ENCODE data around the gene SLC12A7. TPM values are rescaled to one million over a fixed set of nuclear protein-coding genes. Genes with fewer than 3 reads are reported as not detected.
A peak's percentile ranks its signal among the peaks of the same experiment; 100 is the strongest.
"Not testable (repeated sequence)": the region's sequence is repeated elsewhere in the genome, so short reads cannot be mapped to it uniquely, and the experiment has no call there.

Gene SLC12A7
- total RNA-seq, 1 experiment from 2014 or later: 6.3 TPM

DNA sequence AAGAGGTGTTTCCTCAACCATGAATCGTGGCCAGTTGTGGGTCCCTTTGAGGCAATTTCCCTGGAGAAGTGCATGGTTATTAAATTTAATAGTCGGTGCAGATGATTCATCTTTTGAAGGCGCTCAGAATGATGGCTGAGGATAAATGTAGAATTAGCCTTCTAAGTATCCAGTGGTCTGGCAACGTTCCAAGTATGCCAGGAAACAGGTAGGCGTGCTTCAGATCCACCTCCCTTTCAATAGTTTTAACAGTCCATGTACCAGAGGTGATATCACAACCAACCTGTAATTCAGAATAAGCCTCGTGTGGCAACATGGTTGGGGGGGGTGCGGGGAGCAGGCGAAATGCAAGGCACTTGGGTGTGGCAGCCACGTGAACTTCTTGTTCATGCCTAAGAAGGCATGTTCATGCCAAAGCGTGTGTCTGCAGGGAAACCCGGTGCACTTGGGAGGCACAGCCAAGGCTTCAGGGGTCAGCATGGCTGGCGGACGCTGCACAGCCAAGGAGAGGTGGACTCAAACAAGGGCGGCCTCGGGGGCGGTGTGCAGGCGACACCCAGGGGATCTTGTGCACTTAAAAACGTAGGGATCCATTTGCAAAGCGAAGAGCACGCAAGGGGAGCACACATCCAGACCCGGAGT, 108.4 kb downstream of the SLC12A7 start:
- peak overlapping the region; percentile 63 for H3K27ac Mint-ChIP-seq (ENCODE audit: low read depth, unreplicated experiment)
- H3K4me1 Mint-ChIP-seq (ENCODE audit: insufficient read depth, unreplicated experiment): peaks cover 19% of the 10 kb centered on the region
- CTCF ChIA-PET: no interaction called here
- H3K36me3 Mint-ChIP-seq (ENCODE audit: insufficient read depth, unreplicated experiment): no peaks in the 10 kb centered on the region
- no TSS peak for BruUV-seq (replicated peaks)
- DNase-seq (ENCODE audit: unreplicated experiment): peak; percentile 93
- H3K27me3 Mint-ChIP-seq (ENCODE audit: insufficient read depth, unreplicated experiment): peaks cover 55% of the 10 kb centered on the region
- POLR2A ChIA-PET: no interaction called here
- TF ChIP-seq, protein P1, sequence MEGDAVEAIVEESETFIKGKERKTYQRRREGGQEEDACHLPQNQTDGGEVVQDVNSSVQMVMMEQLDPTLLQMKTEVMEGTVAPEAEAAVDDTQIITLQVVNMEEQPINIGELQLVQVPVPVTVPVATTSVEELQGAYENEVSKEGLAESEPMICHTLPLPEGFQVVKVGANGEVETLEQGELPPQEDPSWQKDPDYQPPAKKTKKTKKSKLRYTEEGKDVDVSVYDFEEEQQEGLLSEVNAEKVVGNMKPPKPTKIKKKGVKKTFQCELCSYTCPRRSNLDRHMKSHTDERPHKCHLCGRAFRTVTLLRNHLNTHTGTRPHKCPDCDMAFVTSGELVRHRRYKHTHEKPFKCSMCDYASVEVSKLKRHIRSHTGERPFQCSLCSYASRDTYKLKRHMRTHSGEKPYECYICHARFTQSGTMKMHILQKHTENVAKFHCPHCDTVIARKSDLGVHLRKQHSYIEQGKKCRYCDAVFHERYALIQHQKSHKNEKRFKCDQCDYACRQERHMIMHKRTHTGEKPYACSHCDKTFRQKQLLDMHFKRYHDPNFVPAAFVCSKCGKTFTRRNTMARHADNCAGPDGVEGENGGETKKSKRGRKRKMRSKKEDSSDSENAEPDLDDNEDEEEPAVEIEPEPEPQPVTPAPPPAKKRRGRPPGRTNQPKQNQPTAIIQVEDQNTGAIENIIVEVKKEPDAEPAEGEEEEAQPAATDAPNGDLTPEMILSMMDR (IDR thresholded peaks at IDR 0.05; ENCODE audit: unreplicated experiment): no peak
- H3K4me3 Mint-ChIP-seq (ENCODE audit: unreplicated experiment): peak overlapping the region; percentile 64
- intact Hi-C loops (cut with micrococcal nuclease): loop anchor here (5.0 kb wide), 1 partner anchor 164 kb away; no protein-coding TSS in a partner anchor
- H3K9me3 Mint-ChIP-seq (ENCODE audit: unreplicated experiment): no peaks in the 10 kb centered on the region

DNA sequence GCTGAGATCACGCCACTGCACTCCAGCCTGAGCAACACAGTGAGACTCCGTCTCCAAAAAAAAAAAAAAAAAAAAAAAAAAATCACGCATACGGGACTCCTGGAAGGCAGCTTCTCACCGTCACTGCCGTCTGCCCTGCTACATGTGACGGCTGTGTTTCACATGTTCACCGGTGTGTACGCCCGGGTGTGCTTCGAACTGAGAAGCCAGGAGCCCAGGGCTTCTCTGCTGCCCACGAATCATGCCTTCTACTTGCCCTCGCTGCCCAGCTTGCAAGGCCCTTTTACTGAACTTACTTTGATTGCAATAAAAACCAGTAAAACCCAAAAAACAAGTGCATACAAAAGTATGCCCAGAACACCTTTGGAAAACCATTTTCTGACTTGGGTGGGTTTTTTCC, 109.0 kb downstream of the SLC12A7 start:
- H3K9me3 Mint-ChIP-seq (ENCODE audit: unreplicated experiment): no peaks in the 10 kb centered on the region
- peaks cover 16% of the 10 kb centered on the region for H3K4me1 Mint-ChIP-seq (ENCODE audit: insufficient read depth, unreplicated experiment)
- intact Hi-C loops (cut with micrococcal nuclease): loop anchor here (5.0 kb wide), 1 partner anchor 164 kb away; no protein-coding TSS in a partner anchor
- POLR2A ChIA-PET: no interaction called here
- no peak for DNase-seq (ENCODE audit: unreplicated experiment)
- CTCF ChIA-PET: no interaction called here
- peaks cover 51% of the 10 kb centered on the region for H3K27me3 Mint-ChIP-seq (ENCODE audit: insufficient read depth, unreplicated experiment)
- H3K4me3 Mint-ChIP-seq (ENCODE audit: unreplicated experiment): no peak overlapping the region
- BruUV-seq (replicated peaks): no TSS peak
- TF ChIP-seq, protein P1 (IDR thresholded peaks at IDR 0.05; ENCODE audit: unreplicated experiment): no peak
- no peak overlapping the region for H3K27ac Mint-ChIP-seq (ENCODE audit: low read depth, unreplicated experiment)
- no peaks in the 10 kb centered on the region for H3K36me3 Mint-ChIP-seq (ENCODE audit: insufficient read depth, unreplicated experiment)

DNA sequence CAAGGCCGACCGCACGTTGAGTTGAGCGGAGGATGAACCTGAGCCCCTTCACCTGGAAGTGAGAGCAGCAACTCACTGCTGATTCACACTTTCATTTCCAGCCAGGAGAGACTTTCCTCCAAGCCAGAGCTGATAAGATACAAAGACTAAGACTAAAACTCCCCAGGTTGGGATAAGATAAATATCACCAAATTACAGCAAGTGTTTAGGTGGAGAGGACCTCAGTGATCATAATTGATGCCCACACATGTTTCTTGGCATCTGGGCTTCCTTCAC, 109.7 kb downstream of the SLC12A7 start:
- intact Hi-C loops (cut with micrococcal nuclease): loop anchor here (5.0 kb wide), 1 partner anchor 165 kb away; no protein-coding TSS in a partner anchor
- ChIA-PET CTCF (no interaction called here), POLR2A (no interaction called here)
- Mint-ChIP-seq H3K27ac (ENCODE audit: low read depth, unreplicated experiment) (no peak overlapping the region), H3K4me3 (ENCODE audit: unreplicated experiment) (no peak overlapping the region), H3K27me3 (ENCODE audit: insufficient read depth, unreplicated experiment) (peaks cover 46% of the 10 kb centered on the region), H3K9me3 (ENCODE audit: unreplicated experiment) (no peaks in the 10 kb centered on the region), H3K36me3 (ENCODE audit: insufficient read depth, unreplicated experiment) (no peaks in the 10 kb centered on the region), H3K4me1 (ENCODE audit: insufficient read depth, unreplicated experiment) (peaks cover 12% of the 10 kb centered on the region)
- no peak for DNase-seq (ENCODE audit: unreplicated experiment)
- TF ChIP-seq, protein P1 (IDR thresholded peaks at IDR 0.05; ENCODE audit: unreplicated experiment): no peak
- no TSS peak for BruUV-seq (replicated peaks)

DNA sequence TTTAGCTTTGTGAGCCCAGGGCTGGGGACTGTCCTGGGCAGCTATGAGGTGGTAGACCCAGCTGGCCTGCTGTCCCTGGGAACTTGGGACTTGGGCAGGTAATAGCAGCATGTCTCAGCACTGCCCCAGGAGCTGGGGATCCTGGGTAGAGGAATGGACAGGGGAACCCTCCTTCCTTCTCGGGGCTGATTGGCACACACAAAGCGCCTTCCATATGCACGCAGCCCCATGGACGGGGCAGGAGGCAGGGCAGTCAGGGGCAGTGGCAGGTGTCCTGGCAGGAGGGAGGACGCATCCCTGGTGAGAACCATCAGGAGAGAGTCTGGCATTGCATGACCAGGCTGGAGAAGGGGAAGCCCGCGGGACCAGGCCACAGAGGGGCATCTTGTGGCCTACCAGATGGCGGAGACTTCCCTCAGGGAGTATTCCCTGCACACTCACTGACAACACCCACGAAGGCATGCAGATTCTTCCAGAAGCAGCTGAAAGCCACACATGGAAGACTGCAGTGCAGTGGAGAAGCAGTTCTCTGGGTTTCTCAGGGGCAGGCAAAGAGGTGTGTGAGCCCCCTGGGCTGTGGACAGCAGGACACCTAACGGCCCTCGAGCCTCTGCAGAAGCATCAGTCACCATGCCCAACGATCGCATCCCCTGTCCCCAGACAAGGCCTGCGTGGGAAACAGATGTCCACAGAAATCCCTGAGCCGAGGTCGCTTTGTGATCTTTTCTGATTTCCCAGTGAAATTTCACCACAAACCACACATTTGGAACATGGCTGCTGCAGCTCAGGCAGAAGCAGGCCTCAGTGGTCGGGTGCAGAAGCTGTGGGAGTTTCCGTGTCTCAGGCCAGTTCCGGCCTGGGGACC, 110.2 kb downstream of the SLC12A7 start:
- Mint-ChIP-seq H3K27me3 (ENCODE audit: insufficient read depth, unreplicated experiment) (peaks cover 46% of the 10 kb centered on the region), H3K4me1 (ENCODE audit: insufficient read depth, unreplicated experiment) (peaks cover 12% of the 10 kb centered on the region), H3K27ac (ENCODE audit: low read depth, unreplicated experiment) (no peak overlapping the region), H3K4me3 (ENCODE audit: unreplicated experiment) (no peak overlapping the region), H3K36me3 (ENCODE audit: insufficient read depth, unreplicated experiment) (no peaks in the 10 kb centered on the region), H3K9me3 (ENCODE audit: unreplicated experiment) (no peaks in the 10 kb centered on the region)
- DNase-seq (ENCODE audit: unreplicated experiment): no peak
- ChIA-PET CTCF (interaction anchor here (1.0 kb wide), 1 partner anchor 116 kb away, joined by 3 read pairs; no protein-coding TSS in a partner anchor), POLR2A (no interaction called here)
- intact Hi-C loops (cut with micrococcal nuclease): loop anchor here (5.0 kb wide), 1 partner anchor 166 kb away; no protein-coding TSS in a partner anchor
- TF ChIP-seq, protein P1 (IDR thresholded peaks at IDR 0.05; ENCODE audit: unreplicated experiment): no peak
- BruUV-seq (replicated peaks): no TSS peak

DNA sequence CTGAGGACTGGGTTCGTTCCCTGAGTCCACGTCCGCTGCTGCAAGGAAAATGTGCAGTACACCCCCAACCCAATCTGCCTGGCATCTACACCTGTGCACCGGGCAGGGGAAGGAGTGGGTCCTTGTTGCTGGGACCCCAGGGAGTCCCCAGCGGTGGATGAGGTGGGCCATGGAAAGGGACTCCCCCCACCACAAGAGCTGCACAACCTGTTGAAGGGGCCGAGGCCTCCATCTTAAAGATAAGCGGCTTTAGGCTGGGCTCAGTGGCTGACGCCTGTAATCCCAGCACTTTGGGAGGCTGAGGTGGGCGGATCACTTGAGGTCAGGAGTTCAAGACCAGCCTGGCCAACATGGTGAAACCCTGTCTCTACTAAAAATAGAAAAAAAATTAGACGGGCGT, 111.0 kb downstream of the SLC12A7 start:
- intact Hi-C loops (cut with micrococcal nuclease): loop anchor here (5.0 kb wide), 1 partner anchor 166 kb away; no protein-coding TSS in a partner anchor
- POLR2A ChIA-PET; H3K4me3 Mint-ChIP-seq (ENCODE audit: unreplicated experiment): not testable (repeated sequence)

More for the DNA sequence above, 111.0 kb downstream of the SLC12A7 start:
- peaks cover 12% of the 10 kb centered on the region for H3K4me1 Mint-ChIP-seq (ENCODE audit: insufficient read depth, unreplicated experiment)
- BruUV-seq (replicated peaks); H3K36me3 Mint-ChIP-seq (ENCODE audit: insufficient read depth, unreplicated experiment); H3K27ac Mint-ChIP-seq (ENCODE audit: low read depth, unreplicated experiment); DNase-seq (ENCODE audit: unreplicated experiment); H3K9me3 Mint-ChIP-seq (ENCODE audit: unreplicated experiment): not testable (repeated sequence)
- CTCF ChIA-PET: interaction anchor here (1.0 kb wide), 1 partner anchor 117 kb away, joined by 3 read pairs; no protein-coding TSS in a partner anchor
- peaks cover 46% of the 10 kb centered on the region for H3K27me3 Mint-ChIP-seq (ENCODE audit: insufficient read depth, unreplicated experiment)

Measured in MCF 10A (cell line).